GM18499 (cell line): ENCODE measurements around the gene TXNRD2.

Source experiments
- ATAC-seq: cut with Tn5 transposase; IDR thresholded peaks from one replicate; pipeline ENCODE4 v1.9.1; 2021; ENCODE audit warnings: moderate number of reproducible peaks; ENCODE audit not compliant: insufficient read depth, unreplicated experiment

Gene TXNRD2

GRCh38 chr22:19981171-19981960, 39.7 kb upstream of the TXNRD2 start:
- no peak for ATAC-seq

- ATAC-seq: no peak
These were observed 39.1 kb upstream of the TXNRD2 start for GRCh38 chr22:19980766-19981165.

DNA sequence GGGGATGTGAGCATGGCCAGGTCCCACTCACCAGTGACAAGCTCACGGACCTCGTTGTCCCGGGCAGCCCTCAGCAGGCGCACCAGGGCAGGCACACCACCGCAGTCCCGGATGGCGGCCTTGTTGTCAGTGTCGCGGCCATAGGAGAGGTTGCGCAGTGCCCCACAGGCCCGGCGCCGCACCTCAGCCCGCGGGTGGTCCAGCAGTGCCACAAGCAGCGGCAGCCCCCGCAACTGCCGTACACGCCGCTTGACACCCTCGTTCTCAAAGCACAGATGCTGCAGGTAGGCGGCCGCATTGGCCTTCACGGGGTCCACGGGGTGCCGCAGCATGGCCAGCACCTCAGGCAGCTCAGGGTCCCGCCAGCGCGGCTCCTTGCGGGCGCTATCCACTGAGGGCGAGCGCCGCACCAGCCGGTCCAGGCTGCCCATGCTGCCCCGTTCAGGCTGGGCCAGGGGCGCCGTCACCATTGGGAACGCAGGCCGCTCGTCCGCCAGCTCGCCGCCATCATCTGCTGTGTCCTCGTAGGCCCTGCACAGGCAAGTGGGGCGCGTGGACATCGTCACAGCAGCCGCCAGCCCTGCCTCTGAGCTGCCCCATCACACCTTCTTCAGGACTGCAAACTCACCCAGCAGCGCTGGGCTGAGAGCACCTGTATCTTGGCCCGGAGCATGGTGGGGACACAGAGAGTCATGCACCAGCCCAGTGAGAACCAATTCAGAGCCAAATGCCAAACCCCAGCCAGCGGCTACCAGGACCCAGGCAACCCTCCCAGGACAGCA, 38.3 kb upstream of the TXNRD2 start:
- no peak for ATAC-seq

GRCh38 chr22:19978748-19979147, 37.1 kb upstream of the TXNRD2 start:
- ATAC-seq: no peak

- ATAC-seq: no peak
These were observed 36.0 kb upstream of the TXNRD2 start for GRCh38 chr22:19977296-19978243.

DNA sequence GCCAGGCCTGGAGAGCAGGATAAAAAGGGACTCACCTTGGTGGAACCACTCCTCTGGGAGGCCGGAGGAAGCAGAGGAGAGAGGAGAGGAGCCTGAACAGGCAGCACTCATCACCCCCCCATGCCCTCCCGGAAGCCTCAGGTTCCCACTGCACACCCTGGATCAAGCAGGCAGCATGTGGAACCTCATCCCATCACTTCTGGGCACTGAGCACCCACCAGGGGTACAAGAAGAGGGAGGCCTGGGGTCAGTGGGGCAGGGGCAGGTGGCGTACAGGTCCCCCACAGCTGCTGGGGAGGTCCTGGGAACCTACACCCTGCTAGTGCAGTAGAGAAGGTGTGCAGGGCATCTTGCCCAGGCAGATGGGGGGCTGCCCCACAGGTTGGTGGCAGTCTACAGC, 35.1 kb upstream of the TXNRD2 start:
- no peak for ATAC-seq

DNA sequence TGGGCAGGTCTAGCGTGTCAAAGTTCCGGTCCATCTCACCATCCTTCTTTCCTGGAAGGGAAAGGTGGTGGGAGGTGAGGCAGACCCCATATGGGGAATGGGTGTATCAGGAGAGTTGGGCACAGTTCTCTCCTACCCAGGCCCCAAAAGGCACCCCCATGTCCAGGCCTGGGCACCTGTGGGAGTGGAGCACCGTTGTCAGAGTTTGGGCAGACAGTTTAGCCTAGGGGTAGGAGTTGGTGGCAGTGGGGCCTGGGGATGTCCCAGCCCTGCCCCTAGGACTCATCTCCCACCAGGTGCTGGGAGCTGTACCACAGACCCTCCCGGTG, 34.1 kb upstream of the TXNRD2 start:
- no peak for ATAC-seq

- no peak for ATAC-seq
These were observed 33.5 kb upstream of the TXNRD2 start for GRCh38 chr22:19974935-19975706.

- no peak for ATAC-seq
These were observed 32.7 kb upstream of the TXNRD2 start for GRCh38 chr22:19974268-19974861.

- no peak for ATAC-seq
These were observed 32.1 kb upstream of the TXNRD2 start for GRCh38 chr22:19973551-19974267.

DNA sequence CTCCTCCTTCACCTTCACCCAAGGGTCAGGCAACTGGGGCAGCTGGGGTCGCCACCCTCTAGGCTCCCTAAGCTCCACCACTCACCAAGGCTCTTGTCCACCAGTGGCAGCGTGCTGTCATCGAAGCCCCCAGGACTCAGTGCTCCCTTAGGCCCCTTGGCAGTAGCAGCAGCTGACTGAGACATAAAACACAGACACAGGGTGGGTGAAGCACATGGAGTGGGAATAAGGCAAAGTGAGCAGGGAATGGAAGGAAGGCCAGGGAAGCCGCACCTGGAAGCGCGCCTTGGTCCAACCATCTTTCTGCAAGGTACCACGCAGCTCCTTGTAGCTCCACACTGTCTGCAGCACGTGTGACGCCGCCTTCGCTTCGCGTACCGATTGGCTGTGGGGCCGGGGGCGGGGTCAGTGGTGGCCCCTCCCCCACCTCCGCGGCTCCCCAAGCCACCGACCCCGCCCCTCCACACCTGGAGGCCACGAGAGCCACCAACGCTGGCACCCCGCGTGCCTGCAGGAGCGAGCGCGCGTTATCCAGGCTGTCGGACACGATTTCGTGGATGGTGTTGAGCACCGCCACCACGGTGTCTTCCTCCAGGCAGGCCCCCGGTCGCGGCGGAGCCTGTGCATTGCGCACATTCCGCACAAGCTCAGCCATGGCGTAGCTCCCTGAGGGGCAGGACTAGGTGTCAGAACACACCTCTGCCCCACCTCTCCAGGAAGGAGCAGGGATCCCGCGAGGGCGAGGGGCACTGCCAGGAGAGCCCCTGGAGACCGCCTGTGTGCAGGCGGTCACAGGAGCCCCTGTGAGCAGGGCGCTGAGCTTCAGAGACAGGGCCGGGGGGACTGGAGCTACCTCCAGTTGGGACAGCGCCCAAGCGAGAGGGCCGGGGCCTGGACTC, 31.3 kb upstream of the TXNRD2 start:
- ATAC-seq: no peak

- ATAC-seq: no peak
These were observed 30.6 kb upstream of the TXNRD2 start for GRCh38 chr22:19972251-19972650.

DNA sequence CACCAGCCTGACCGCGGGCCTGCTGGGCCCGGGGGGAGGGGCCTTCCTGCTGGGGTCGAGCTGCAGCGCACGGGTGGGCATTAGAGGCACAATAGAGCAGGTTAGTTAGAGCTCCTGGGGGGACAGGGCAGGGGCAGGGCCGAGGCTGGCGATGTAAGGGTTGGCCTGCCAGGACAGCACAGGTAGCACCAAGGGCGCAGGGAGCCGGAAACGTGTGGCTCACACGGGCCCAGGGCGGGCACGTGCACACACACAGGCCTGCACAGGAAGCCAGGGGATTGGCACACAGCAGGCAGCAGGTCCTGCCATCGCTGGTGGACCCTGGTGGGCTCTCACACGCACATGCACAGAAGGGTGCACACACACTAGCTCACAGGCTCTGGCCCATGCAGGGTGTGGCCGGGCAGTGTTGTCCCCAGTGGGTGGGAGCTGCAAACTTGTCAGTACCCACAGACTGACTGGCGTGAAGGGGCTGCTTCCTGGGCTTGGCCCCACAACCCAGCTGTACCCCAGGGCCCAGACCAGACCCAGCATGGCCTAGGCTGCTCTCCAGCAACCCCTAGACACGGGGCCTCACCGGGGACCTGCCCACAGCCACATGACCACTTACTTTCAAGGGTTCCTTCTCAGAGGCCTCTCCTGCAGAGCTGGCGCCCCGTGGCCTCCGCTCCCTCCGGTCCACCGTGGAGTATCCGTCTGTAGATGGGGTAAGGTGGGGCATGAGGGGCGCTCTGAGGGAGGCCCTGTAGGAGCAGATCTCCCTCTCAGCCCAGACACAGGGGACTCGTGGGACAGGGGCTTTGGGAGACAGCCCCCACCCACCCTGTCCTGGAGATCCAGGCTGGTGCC, 29.9 kb upstream of the TXNRD2 start:
- no peak for ATAC-seq

DNA sequence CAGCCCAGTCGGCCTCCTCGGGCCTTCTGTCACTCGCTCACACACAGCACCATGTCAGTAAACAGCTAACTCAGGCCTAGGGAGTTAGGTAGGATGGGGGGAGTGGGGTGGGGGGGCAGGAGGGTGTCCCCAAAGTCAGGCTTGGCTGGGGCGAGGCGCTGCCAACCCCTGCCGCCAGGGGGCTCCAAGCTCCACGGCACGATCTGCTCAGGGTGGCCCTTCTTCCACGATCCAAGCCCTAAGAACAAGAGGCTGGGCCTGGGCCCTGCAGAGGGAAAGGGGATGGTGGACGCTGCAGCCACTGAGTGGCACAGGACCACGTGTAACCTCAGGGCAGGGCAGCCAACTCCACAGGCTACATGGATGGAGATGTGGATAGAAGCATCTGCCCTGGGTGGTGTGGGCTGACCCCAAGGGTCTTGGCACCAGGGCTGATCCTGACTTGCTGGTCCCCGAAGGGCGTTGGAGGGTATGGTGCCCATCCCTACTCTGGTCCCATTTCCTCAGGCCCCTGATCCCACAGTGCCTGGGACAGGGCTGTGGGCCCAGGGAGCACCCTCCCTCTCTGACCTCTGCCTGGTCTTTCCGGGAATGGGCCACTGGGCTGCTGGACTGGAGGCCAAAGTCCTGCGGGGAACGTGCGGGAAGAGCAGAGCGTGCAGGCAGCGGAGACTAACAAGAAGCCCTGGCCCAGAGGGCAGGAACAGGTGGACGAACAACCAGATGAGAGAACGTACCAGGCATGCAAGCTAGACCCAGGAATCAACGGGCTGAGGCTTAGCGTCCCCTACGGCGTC, 29.1 kb upstream of the TXNRD2 start:
- no peak for ATAC-seq

DNA sequence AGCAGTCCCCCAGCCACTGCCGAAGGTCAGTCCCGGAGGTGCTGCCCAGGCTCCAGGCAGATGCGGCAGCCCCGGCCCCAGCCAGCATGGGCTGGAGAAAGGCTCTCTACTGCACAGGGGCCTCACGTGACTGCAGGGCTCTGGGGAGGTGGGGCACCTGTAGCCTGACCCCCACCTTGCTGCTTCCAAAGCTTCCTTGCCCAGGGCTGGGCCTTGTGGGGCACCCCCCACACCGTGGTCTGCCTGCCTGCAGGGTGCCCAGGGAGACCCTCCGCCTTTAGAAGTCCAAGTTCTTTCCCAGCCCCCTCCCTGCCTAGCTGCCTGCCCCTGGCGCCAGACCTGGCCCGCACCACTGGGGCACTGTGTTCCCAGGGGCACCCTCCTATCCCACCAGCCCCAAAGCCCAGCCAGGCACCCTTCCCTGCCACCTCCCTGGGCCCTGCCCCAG, 28.4 kb upstream of the TXNRD2 start:
- ATAC-seq: no peak
